HG02763 (cell line): Measurements from ENCODE around the gene CKAP2L.
"Not testable (repeated sequence)": the region's sequence is repeated elsewhere in the genome, so short reads cannot be mapped to it uniquely, and the experiment has no call there.

ENCODE experiments used
- ATAC-seq: cut with Tn5 transposase; IDR thresholded peaks from one replicate; pipeline ENCODE4 v1.9.1; 2021; ENCODE audit warnings: mild to moderate bottlenecking, moderate library complexity; ENCODE audit not compliant: unreplicated experiment

CKAP2L gene

DNA sequence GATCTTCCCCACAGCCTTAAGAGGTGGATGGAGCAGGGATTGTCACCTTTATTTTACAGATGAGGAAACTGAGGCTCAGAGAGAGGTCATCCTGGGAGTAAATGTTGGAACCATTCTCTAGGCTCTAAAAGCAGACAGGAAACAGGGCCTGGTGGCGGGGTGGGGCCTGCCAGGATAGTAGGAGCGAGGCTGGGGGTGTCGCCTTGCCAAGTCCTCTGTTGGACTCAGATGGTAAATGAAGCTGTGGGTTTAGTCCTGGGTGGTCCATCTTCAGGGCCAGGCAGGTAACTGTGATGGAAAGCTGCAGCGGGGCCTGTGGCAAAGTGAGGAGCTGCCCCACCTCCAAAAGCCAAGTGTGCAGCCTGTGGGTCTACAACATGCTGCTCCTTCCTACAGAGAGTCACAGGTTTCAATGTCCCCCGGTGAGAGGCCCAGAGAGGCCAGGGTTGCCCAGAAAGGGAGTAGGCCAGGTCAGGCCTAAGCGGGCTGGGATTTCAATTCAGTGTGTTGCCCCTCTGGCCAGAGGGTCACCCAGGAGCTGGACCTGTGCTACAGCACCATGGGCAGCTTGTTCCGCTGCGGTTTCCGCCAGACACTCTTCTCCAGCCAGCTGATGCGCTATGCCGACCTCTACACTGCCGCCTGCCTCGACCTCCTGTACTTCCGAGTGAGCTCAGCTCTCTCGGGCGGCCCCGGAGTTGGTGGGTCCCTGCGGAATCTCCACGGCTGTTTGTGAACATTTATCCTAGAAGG is 37.0 kb downstream of the CKAP2L start:
- no peak for ATAC-seq

DNA sequence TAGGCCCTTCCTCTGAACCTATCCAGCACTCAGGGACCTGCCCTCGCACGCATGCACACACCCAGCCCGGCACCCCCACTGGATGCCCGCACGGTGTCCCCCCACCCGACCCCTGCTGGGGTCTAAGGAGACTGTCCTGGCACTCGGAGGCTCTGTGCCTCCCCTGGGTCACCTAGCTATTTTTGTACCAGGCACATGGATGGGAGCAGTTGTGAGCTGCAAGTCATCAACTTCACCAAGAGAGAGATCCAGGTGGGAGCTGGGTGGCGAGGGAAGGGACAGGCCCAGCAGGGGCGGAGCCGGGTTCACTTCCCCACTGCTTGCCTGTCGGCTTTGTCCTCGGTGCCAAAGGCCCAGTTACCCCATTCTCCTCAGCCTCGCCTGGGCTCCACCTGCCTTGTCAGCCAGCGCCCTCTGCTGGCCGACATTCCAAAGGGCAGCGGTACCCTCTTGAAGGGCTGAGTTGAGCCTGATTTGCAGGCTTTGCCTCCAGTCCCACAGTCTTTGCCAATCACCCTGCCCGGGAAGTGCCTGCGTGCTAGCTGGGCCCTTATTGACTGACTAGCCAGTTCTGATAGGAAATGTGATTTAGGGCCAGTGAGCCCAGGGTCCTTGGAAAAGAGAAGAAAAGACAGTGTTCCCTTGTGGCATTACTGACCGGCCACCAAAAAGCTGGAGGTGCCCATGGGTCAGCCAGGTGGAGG is 37.8 kb downstream of the CKAP2L start:
- peak; percentile 78 for ATAC-seq

DNA sequence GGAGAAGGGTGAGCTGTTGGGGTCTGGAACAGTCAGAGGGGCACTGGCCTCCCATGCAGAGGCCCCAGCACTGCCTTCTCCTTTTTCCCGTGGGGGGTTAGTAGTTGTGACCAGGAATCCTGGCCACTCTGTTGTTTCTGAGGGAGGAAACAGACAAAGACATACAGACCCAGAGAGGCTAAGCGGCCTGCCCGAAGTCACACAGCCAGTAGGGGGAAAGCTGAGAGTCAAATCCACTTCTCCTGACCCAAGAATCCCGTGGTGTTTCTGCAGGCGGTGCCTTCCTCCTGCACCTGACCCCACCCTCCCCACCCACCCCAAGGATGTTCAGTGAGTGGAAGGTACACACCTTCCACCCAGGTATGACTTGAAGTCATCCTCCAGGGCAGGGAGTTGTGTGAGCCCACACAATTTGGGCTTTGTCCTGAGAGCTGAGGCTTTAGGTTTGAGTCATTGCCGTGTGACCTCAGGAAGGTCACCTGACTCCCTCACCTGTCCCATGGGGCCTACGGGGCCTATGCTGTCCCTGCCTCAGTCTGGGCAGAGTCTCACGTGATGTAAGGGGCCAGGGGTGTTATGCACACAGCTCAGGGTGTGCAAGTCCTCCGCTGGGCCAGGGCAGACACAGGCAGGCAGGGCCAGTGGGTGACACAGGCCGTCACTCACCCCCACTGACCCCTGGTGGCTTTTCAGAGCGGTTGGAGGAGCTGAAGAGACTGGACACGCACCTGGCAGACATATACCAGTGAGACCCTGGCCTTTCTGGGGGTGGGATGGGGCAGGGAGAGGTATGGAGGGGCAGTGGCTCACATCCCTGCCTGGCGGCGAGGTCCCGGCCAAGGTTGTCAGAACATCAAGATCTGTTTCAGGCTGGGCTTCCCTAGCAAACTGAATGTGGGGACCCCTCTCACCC is 38.6 kb downstream of the CKAP2L start:
- ATAC-seq: peak; percentile 37

DNA sequence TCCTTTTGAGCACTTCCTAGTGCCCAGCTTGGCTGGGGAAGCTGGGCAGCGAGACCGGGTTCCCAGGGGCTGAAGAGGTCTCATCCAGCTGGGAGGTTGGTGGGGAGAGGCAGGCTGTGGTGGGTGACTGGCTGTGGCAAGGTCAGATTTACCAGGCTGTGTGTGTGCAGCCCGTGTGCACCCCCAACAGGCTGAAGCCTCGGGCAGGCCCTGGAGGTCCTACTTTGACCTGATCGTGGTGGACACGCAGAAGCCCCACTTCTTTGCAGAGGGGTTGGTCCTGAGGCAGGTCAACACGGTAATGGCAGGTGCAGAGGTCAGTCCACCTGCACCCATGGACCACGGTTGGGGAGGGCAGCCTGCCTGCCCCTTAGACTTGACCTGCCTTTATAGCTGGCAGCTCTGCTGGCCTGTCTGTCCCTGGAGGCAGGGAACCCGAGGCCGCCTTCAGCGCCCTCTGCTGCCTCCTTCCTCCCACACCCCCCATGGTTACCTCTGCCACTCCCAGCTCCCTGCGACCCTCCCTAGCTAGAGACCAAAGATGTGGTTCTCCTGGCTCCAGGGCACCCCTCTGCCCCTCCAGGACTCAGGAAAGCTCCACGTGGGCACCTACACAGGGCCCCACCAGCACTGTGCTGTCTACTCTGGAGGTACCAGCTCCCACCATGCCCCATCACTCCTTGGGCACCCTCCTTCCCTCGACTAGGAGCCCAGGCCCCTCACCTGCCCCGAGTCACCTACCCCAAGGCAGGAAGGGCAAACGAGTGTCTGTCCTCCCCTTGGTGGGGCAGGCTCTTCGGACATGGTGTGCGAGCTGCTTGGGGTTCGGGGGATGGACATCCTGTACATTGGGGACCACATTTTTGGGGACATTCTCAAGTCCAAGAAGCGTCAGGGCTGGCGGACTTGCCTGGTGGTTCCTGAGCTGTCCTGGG is 39.6 kb downstream of the CKAP2L start:
- no peak for ATAC-seq

DNA sequence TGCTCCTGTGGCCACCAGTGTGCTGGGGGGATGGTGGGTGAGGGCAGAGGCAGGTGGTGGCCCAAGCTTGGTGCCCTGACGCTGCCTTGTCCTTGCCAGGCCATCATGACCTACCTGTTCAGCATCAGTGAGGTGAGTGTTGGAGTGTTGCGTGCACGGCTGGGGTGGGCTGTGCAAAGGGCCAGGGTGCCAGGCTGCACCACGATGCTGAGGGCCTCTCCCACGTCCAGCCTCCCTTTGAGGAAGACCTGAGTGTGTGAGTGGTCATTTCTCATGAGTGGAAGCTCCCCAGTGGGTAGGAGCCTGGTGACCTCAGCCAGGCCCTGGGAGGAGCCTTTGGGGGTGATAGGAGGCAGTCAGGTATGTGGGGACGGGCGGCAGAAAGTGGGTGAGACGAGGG is 40.4 kb downstream of the CKAP2L start:
- no peak for ATAC-seq

DNA sequence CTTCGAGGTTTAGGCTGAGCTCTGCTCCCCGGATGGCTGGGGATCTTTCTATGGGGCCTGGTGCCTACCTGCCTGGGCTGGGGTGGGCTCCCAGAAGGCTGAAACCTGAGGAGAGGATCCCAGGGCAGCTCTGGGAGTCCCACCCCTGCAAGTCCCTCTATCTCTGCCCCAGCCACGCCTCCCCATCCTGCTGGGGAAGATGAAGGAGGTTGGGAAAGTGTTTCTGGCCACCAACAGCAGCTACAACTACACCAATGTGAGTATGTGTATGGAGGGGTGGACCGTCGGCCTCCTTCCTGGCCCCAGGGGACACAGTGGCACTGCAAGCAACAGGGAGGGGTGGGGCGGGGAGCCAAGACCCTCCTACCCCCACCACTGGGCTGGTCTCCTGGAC is 40.9 kb downstream of the CKAP2L start:
- ATAC-seq: no peak

- no peak for ATAC-seq
Observed at GRCh38 chr2:112722816-112723546, 41.4 kb downstream of the CKAP2L start.

DNA sequence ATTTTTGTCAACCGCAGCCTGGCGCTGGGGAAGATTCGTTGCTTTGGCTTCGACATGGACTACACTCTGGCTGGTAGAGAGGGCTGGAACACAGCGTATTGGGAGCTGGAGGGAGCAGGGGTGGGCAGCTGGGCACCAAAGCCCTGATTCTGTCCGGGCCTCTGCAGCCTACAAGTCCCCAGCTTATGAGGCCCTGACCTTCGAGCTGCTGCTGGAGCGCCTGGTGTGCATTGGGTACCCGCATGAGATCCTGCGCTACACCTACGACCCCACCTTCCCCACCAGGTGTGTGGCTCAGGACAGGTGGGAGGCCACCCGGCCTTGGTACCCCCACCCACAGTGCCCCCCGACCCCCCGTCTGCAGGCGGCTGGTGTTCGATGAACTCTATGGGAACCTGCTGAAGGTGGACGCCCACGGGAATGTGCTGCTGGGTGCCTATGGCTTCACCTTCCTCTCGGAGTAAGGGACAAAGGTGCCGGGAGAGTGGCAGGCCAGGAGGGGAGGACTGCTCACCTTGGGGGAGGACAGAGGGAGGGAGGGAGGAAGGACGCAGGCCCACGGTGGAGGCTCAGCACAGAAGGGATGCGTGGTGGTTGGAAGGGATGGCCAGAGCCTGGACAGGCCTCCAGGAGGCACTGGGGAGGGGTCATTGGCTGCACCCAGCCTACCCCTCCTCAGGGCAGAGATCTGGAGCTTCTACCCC is 42.4 kb downstream of the CKAP2L start:
- no peak for ATAC-seq

DNA sequence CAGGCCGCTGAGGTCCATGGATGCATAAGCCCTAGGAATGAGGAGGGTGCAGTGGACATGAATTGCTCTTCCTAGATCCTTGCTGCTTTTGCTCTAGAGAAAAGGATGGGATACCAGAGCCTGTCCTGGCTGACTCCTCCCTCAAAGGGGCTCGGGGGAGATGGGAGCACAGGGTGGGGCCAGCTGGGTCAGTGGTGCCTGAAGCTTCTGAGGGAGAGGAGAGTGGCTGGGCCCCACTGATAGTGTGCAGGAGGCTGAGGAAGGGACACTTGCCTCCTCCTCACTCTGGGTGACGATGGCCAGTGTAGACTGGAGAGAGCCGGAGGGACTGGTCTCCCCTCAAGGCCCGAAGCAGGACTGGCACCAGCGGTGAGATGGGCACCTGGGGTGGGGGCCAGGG is 43.6 kb downstream of the CKAP2L start, which contains the start of gene NT5DC4:
Gene NT5DC4, plus strand, starts transcription at position 236 of the 400 bp plus-strand sequence. Its CDS starts 60 bp downstream, at position 296.
- no peak for ATAC-seq

DNA sequence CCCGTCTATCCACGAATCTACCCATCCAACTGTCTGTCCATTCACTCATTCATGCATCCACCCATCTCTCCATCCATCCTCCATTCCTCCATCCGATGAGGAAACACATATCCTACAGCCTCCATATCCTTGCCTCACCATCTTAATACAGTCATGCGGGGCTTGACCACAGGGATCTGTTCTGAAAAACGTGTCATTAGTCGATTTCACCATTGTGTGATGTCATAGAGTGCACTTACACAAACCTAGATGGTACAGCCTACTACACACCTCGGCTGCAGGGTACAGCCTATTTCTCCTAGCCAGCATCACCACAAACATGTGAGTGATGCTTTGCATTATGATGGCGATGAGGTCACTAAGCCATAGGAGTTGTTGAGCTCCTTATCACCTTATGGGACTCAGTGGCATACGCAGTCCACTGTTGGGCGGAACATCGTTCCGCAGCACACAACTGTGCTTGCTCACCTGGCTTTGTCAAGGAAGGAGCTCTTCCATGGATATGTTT is 45.5 kb downstream of the CKAP2L start:
- ATAC-seq: no peak

GRCh38 chr2:112716826-112717352 is 47.5 kb downstream of the CKAP2L start:
- ATAC-seq: not testable (repeated sequence)

DNA sequence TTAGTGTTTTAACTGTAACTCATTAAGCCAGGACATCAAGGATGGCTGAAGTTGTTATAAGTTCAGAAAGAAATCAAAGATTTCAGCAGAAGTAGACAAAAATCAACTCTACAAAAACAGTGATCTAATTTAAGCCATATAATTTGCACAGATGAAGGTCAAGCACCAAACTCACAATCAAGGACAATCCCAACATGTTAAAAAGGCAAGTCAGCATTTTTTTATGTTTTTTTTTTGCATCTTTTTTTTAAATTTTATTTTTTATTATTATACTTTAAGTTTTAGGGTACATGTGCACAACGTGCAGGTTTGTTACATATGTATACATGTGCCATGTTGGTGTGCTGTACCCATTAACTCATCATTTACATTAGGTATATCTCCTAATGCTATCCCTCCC is 48.3 kb downstream of the CKAP2L start:
- ATAC-seq: not testable (repeated sequence)

GRCh38 chr2:112714836-112715631 is 49.4 kb downstream of the CKAP2L start:
- no peak for ATAC-seq

GRCh38 chr2:112714331-112714730 is 50.1 kb downstream of the CKAP2L start:
- ATAC-seq: no peak

- ATAC-seq: no peak
Observed at GRCh38 chr2:112713926-112714325, 50.5 kb downstream of the CKAP2L start.

GRCh38 chr2:112713585-112713925 is 50.9 kb downstream of the CKAP2L start:
- ATAC-seq: no peak

- no peak for ATAC-seq
Observed at GRCh38 chr2:112712903-112713584, 51.4 kb downstream of the CKAP2L start.
